Measurements from ENCODE around the gene ULBP1. TPM values are rescaled to one million over a fixed set of nuclear protein-coding genes. Genes with fewer than 3 reads are reported as not detected.
"Not testable (repeated sequence)": the region's sequence is repeated elsewhere in the genome, so short reads cannot be mapped to it uniquely, and the experiment has no call there.

The ULBP1 gene
- total and polyA plus RNA-seq, 2 experiments from 2014 or later: not detected

- TF ChIP-seq CTCF (IDR thresholded peaks at IDR 0.05; ENCODE audit: low read depth, low read length): no peak
- H3K4me1 ChIP-seq (ENCODE audit: low read depth): no peaks in the 10 kb centered on the region
- H3K9me3 ChIP-seq (ENCODE audit: low read depth): no peaks in the 10 kb centered on the region
- H3K4me3 ChIP-seq: no peak overlapping the region
- peaks cover 86% of the 10 kb centered on the region for H3K27me3 ChIP-seq
- DNase-seq (ENCODE audit: low read depth in 1 of 2, low spot score in 1 of 2): no peak
- no peaks in the 10 kb centered on the region for H3K36me3 ChIP-seq
- H3K27ac ChIP-seq: no peak overlapping the region
These were observed 15.7 kb upstream of the ULBP1 start for GRCh38 chr6:149948011-149948410.

GRCh38 chr6:149948616-149949015, 15.1 kb upstream of the ULBP1 start:
- no peak for TF ChIP-seq CTCF (IDR thresholded peaks at IDR 0.05; ENCODE audit: low read depth, low read length)
- no peak for DNase-seq (ENCODE audit: low read depth in 1 of 2, low spot score in 1 of 2)
- H3K27ac ChIP-seq: no peak overlapping the region
- H3K4me1 ChIP-seq (ENCODE audit: low read depth): no peaks in the 10 kb centered on the region
- no peaks in the 10 kb centered on the region for H3K36me3 ChIP-seq
- peaks cover 86% of the 10 kb centered on the region for H3K27me3 ChIP-seq
- no peak overlapping the region for H3K4me3 ChIP-seq
- H3K9me3 ChIP-seq (ENCODE audit: low read depth): no peaks in the 10 kb centered on the region

- no peak overlapping the region for H3K4me3 ChIP-seq
- TF ChIP-seq CTCF (IDR thresholded peaks at IDR 0.05; ENCODE audit: low read depth, low read length): no peak
- no peaks in the 10 kb centered on the region for H3K4me1 ChIP-seq (ENCODE audit: low read depth)
- no peak for DNase-seq (ENCODE audit: low read depth in 1 of 2, low spot score in 1 of 2)
- H3K27me3 ChIP-seq: peaks cover 93% of the 10 kb centered on the region
- no peaks in the 10 kb centered on the region for H3K36me3 ChIP-seq
- H3K9me3 ChIP-seq (ENCODE audit: low read depth): no peaks in the 10 kb centered on the region
- H3K27ac ChIP-seq: no peak overlapping the region
These were observed 13.3 kb upstream of the ULBP1 start for GRCh38 chr6:149950423-149950822.

GRCh38 chr6:149951096-149951495, 12.6 kb upstream of the ULBP1 start:
- H3K9me3 ChIP-seq (ENCODE audit: low read depth): no peaks in the 10 kb centered on the region
- no peaks in the 10 kb centered on the region for H3K4me1 ChIP-seq (ENCODE audit: low read depth)
- H3K36me3 ChIP-seq: no peaks in the 10 kb centered on the region
- no peak for DNase-seq (ENCODE audit: low read depth in 1 of 2, low spot score in 1 of 2)
- H3K27ac ChIP-seq: no peak overlapping the region
- peaks cover 94% of the 10 kb centered on the region for H3K27me3 ChIP-seq
- TF ChIP-seq CTCF (IDR thresholded peaks at IDR 0.05; ENCODE audit: low read depth, low read length): no peak
- no peak overlapping the region for H3K4me3 ChIP-seq

GRCh38 chr6:149951626-149952025, 12.1 kb upstream of the ULBP1 start:
- no peaks in the 10 kb centered on the region for H3K36me3 ChIP-seq
- H3K9me3 ChIP-seq (ENCODE audit: low read depth): no peaks in the 10 kb centered on the region
- peaks cover 94% of the 10 kb centered on the region for H3K27me3 ChIP-seq
- no peak overlapping the region for H3K27ac ChIP-seq
- DNase-seq (ENCODE audit: low read depth in 1 of 2, low spot score in 1 of 2): no peak
- H3K4me3 ChIP-seq: no peak overlapping the region
- no peak for TF ChIP-seq CTCF (IDR thresholded peaks at IDR 0.05; ENCODE audit: low read depth, low read length)
- no peaks in the 10 kb centered on the region for H3K4me1 ChIP-seq (ENCODE audit: low read depth)

- H3K27me3 ChIP-seq: peaks cover 99% of the 10 kb centered on the region
- not testable (repeated sequence) for H3K9me3 ChIP-seq (ENCODE audit: low read depth); H3K27ac ChIP-seq; H3K36me3 ChIP-seq; H3K4me1 ChIP-seq (ENCODE audit: low read depth); DNase-seq (ENCODE audit: low read depth in 1 of 2, low spot score in 1 of 2); H3K4me3 ChIP-seq
These were observed 10.4 kb upstream of the ULBP1 start for GRCh38 chr6:149953390-149953789.

GRCh38 chr6:149953934-149954327, 9.8 kb upstream of the ULBP1 start:
- DNase-seq (ENCODE audit: low read depth in 1 of 2, low spot score in 1 of 2); H3K36me3 ChIP-seq; H3K9me3 ChIP-seq (ENCODE audit: low read depth); H3K4me1 ChIP-seq (ENCODE audit: low read depth); H3K4me3 ChIP-seq; H3K27ac ChIP-seq: not testable (repeated sequence)
- H3K27me3 ChIP-seq: peaks cover 97% of the 10 kb centered on the region

GRCh38 chr6:149954328-149954983, 9.3 kb upstream of the ULBP1 start:
- not testable (repeated sequence) for H3K27ac ChIP-seq; DNase-seq (ENCODE audit: low read depth in 1 of 2, low spot score in 1 of 2); H3K4me3 ChIP-seq; H3K4me1 ChIP-seq (ENCODE audit: low read depth); H3K9me3 ChIP-seq (ENCODE audit: low read depth); H3K36me3 ChIP-seq
- H3K27me3 ChIP-seq: peaks cover 97% of the 10 kb centered on the region

GRCh38 chr6:149954984-149955653, 8.6 kb upstream of the ULBP1 start:
- H3K27me3 ChIP-seq: peaks cover 97% of the 10 kb centered on the region
- not testable (repeated sequence) for H3K27ac ChIP-seq; H3K36me3 ChIP-seq; DNase-seq (ENCODE audit: low read depth in 1 of 2, low spot score in 1 of 2); H3K9me3 ChIP-seq (ENCODE audit: low read depth); H3K4me1 ChIP-seq (ENCODE audit: low read depth); H3K4me3 ChIP-seq
